Neural cell (in vitro differentiated cells): ENCODE results near the gene CACNA2D1. TPM values are rescaled to one million over a fixed set of nuclear protein-coding genes. Genes with fewer than 3 reads are reported as not detected.

Experiments
- H2AFZ ChIP-seq: fragments of 200-600, 300-800 bp; sonication (generic), shearing (Covaris generic); 2 replicates; pipeline ENCODE4 v1.6.0; 2014; ENCODE audit warnings: low read depth, mild to moderate bottlenecking, antibody characterized with exemption, low read length, moderate library complexity
- H3F3A ChIP-seq: fragments of 200-600 bp; shearing (Covaris generic); 2 replicates; pipeline ENCODE4 v1.6.1; 2016; ENCODE audit warnings: mild to moderate bottlenecking, moderate library complexity, mixed read lengths, antibody characterized with exemption, low read length; ENCODE audit not compliant: insufficient read depth, poor library complexity, severe bottlenecking
- H3K27ac ChIP-seq: fragments of 200-600, 300-800 bp; sonication (generic), shearing (Covaris generic); 2 replicates; pipeline ENCODE4 v1.5.1; 2014; ENCODE audit warnings: mild to moderate bottlenecking, low read length, moderate library complexity
- H3K27me3 ChIP-seq: fragments of 300-800, 200-600 bp; sonication (generic), shearing (Covaris generic); 2 replicates; pipeline ENCODE4 v1.6.0; 2014; ENCODE audit warnings: mild to moderate bottlenecking, low read depth, low read length, moderate library complexity; ENCODE audit not compliant: insufficient read depth
- H3K36me3 ChIP-seq: fragments of 300-800, 200-600 bp; sonication (generic), shearing (Covaris generic); 2 replicates; pipeline ENCODE4 v1.5.1; 2014; ENCODE audit warnings: mild to moderate bottlenecking, antibody characterized with exemption, low read length, moderate library complexity; ENCODE audit not compliant: insufficient read depth
- H3K4me2 ChIP-seq: fragments of 300-800, 200-600 bp; sonication (generic), shearing (Covaris generic); 2 replicates; pipeline ENCODE4 v1.6.0; 2014; ENCODE audit warnings: mild to moderate bottlenecking, low read length
- H3K4me3 ChIP-seq: fragments of 300-800, 200-600 bp; sonication (generic), shearing (Covaris generic); 2 replicates; pipeline ENCODE4 v1.5.1; 2014; ENCODE audit warnings: mild to moderate bottlenecking, low read length, moderate library complexity
- H3K79me2 ChIP-seq: fragments of 200-600 bp; shearing (Covaris generic); replicated peaks from 2 replicates; pipeline ENCODE4 v1.6.0; 2014; ENCODE audit warnings: mild to moderate bottlenecking, low read length, moderate library complexity; ENCODE audit not compliant: insufficient read depth
- H3K9ac ChIP-seq: fragments of 300-800, 200-600 bp; sonication (generic), shearing (Covaris generic); 2 replicates; pipeline ENCODE4 v1.6.1; 2016; ENCODE audit warnings: mild to moderate bottlenecking, low read length, mixed read lengths
- H3K9me2 ChIP-seq: fragments of 200-600 bp; shearing (Covaris generic); 2 replicates; pipeline ENCODE4 v1.6.1; 2016; ENCODE audit warnings: mild to moderate bottlenecking, low read length, mixed read lengths; ENCODE audit not compliant: insufficient read depth
- H3K9me3 ChIP-seq: fragments of 200-600, 300-800 bp; sonication (generic), shearing (Covaris generic); 2 replicates; pipeline ENCODE4 v1.6.1; 2016; ENCODE audit warnings: mild to moderate bottlenecking, mixed run types, low read length, moderate library complexity, mixed read lengths
- H4K20me1 ChIP-seq: fragments of 200-600 bp; shearing (Covaris generic); 2 replicates; pipeline ENCODE4 v1.6.1; 2016; ENCODE audit warnings: mild to moderate bottlenecking, mixed run types; ENCODE audit not compliant: insufficient read depth
- CTCF ChIP-seq: fragments of 450-650 bp; IDR thresholded peaks from 2 replicates; pipeline ENCODE4 v1.5.1; 2014; ENCODE audit warnings: antibody characterized with exemption, mild to moderate bottlenecking, moderate library complexity; ENCODE audit not compliant: poor library complexity, severe bottlenecking
- EP300 ChIP-seq: fragments of 450-650 bp; conservative IDR thresholded peaks from 2 replicates; pipeline ENCODE4 v1.6.1; 2014; ENCODE audit warnings: antibody characterized with exemption, mild to moderate bottlenecking, moderate library complexity; ENCODE audit not compliant: poor library complexity, severe bottlenecking
- EZH2 ChIP-seq: fragments of 200-600, 300-800 bp; shearing (Covaris generic), sonication (generic); IDR thresholded peaks from 2 replicates; pipeline ENCODE4 v1.6.1; 2014; ENCODE audit warnings: antibody characterized with exemption, low read length, borderline replicate concordance, mild to moderate bottlenecking; ENCODE audit not compliant: insufficient read depth, poor library complexity, severe bottlenecking
- MXI1 ChIP-seq: fragments of 450-650 bp; conservative IDR thresholded peaks from 2 replicates; pipeline ENCODE4 v1.6.1; 2014; ENCODE audit warnings: antibody characterized with exemption, mild to moderate bottlenecking; ENCODE audit not compliant: poor library complexity, severe bottlenecking
- POLR2AphosphoS5 ChIP-seq: IDR thresholded peaks from 2 replicates; pipeline ENCODE4 v1.6.1; 2012
- RAD21 ChIP-seq: fragments of 450-650 bp; conservative IDR thresholded peaks from 2 replicates; pipeline ENCODE4 v1.6.1; 2014; ENCODE audit warnings: antibody characterized with exemption, mild to moderate bottlenecking, moderate library complexity
- REST ChIP-seq: IDR thresholded peaks from 2 replicates; pipeline ENCODE4 v1.6.1; 2012; ENCODE audit warnings: borderline replicate concordance
- SMC3 ChIP-seq: fragments of 450-650 bp; conservative IDR thresholded peaks from 2 replicates; pipeline ENCODE4 v1.6.1; 2014; ENCODE audit warnings: antibody characterized with exemption, mild to moderate bottlenecking, moderate library complexity; ENCODE audit not compliant: poor library complexity
- TAF1 ChIP-seq: IDR thresholded peaks from 2 replicates; pipeline ENCODE4 v1.6.1; 2012; ENCODE audit warnings: low read depth
- polyA plus RNA-seq: library from polyadenylated mRNA; depleted of rRNA; stranded (reverse); fragments of >200 nt; gene quantifications from 2 replicates; pipeline ENCODE4 v1.2.3, GENCODE V29; 2014

The CACNA2D1 gene
- polyA plus RNA-seq, 1 donor from 2014 or later, result 7.0 TPM

- H3K36me3 ChIP-seq, result no peaks in the 10 kb centered on the region
- TF ChIP-seq POLR2AphosphoS5, result no peak
- TF ChIP-seq TAF1, result no peak
- TF ChIP-seq RAD21, result no peak
- no peak for TF ChIP-seq MXI1
- peaks cover 4% of the 10 kb centered on the region for H3F3A ChIP-seq
- H3K4me2 ChIP-seq, result no peak overlapping the region
- no peaks in the 10 kb centered on the region for H3K9me3 ChIP-seq
- H3K9me2 ChIP-seq, result no peaks in the 10 kb centered on the region
- no peaks in the 10 kb centered on the region for H4K20me1 ChIP-seq
- no peak overlapping the region for H3K4me3 ChIP-seq
- no peak overlapping the region for H2AFZ ChIP-seq
- no peak overlapping the region for H3K27ac ChIP-seq
- no peak overlapping the region for H3K9ac ChIP-seq
- H3K79me2 ChIP-seq, result no peaks in the 10 kb centered on the region
- H3K27me3 ChIP-seq, result no peaks in the 10 kb centered on the region
Measured at GRCh38 chr7:82050792-82051191, 392.8 kb downstream of the CACNA2D1 start.

GRCh38 chr7:82049891-82050533, 393.6 kb downstream of the CACNA2D1 start:
- Histone ChIP-seq H3K9ac (no peak overlapping the region), H3F3A (peaks cover 4% of the 10 kb centered on the region), H4K20me1 (no peaks in the 10 kb centered on the region), H3K79me2 (no peaks in the 10 kb centered on the region), H3K27ac (no peak overlapping the region), H3K9me2 (no peaks in the 10 kb centered on the region), H2AFZ (no peak overlapping the region), H3K4me3 (no peak overlapping the region), H3K27me3 (no peaks in the 10 kb centered on the region), H3K4me2 (no peak overlapping the region), H3K36me3 (no peaks in the 10 kb centered on the region), H3K9me3 (no peaks in the 10 kb centered on the region)
- no peak for TF ChIP-seq EP300
- TF ChIP-seq MXI1, result no peak
- TF ChIP-seq REST, result no peak
- TF ChIP-seq CTCF, result no peak
- TF ChIP-seq SMC3, result no peak

GRCh38 chr7:82049442-82049841, 394.1 kb downstream of the CACNA2D1 start:
- Histone ChIP-seq H3K27ac (no peak overlapping the region), H3K4me3 (no peak overlapping the region), H3K4me2 (no peak overlapping the region), H4K20me1 (no peaks in the 10 kb centered on the region), H3K27me3 (no peaks in the 10 kb centered on the region), H3K9me2 (no peaks in the 10 kb centered on the region), H3K36me3 (no peaks in the 10 kb centered on the region), H3K9ac (no peak overlapping the region), H3K79me2 (no peaks in the 10 kb centered on the region), H3K9me3 (no peaks in the 10 kb centered on the region), H3F3A (peaks cover 4% of the 10 kb centered on the region), H2AFZ (no peak overlapping the region)
- TF ChIP-seq EP300 (no peak), REST (no peak), MXI1 (no peak), EZH2 (no peak), POLR2AphosphoS5 (no peak), SMC3 (no peak), TAF1 (no peak), RAD21 (no peak), CTCF (no peak)
